Measurements from ENCODE around the gene FPR2.
"Not testable (repeated sequence)": the region's sequence is repeated elsewhere in the genome, so short reads cannot be mapped to it uniquely, and the experiment has no call there.

FPR2 gene

DNA sequence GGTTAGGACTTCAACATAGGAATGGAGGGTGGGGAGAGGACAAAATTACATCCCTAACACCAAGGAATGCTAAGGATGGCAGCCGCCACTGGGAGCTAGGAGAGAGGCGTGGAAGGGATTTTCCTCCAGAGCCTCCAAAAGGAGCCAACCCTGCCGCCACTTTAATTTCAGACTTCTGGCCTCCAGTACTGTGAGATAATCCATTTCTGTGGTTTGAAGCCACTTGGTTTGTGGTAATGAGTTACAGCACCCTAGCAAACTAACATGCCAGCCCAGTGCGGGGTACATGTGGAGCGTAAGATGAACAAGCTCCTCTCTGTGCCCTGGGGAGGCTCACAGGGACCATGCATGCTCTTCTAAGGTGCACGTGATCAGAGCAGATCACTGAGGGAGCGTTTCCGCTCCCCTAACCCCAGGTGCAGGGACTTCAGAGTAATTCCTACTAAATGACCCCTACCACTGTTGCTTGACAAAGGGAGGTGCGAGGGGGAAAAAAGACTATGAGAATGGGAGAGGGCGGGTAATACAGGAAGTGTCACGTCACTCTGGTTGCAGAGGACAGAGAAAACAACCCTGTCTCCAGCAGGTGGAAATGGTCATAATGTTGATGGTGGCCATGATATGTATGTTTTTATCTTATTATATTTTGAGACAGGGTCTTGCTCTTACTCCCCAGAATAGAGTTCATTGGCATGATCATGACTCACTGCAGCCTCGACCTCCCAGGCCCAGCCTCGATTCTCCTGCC lies 21.3 kb upstream of the FPR2 start:
- DNase-seq (ENCODE audit: low spot score): peak; percentile 39

GRCh38 chr19:51740356-51740755 lies 20.6 kb upstream of the FPR2 start:
- DNase-seq (ENCODE audit: low spot score): no peak

DNA sequence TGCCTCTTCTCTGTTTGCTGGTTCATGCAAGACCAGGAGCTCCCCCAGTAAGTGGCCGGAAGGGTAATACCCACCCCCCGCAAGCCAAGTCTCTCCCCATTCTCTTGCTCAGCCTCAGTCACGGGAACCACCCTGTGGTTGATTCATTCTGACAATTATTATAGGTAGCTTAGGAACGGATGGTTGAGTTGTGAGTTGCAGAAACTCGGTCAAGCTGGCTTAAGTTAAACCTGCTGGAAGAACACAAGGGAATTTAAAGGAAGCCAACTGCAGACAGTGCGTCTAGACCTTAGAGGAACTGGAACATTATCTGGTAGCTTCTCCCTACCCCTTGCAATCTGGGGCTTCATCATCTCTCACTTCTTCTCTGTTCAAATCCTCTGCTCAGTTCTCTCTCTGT lies 18.2 kb upstream of the FPR2 start:
- peak; percentile 90 for DNase-seq (ENCODE audit: low spot score)

- peak; percentile 76 for DNase-seq (ENCODE audit: low spot score)
Observed at GRCh38 chr19:51743405-51743804, 17.6 kb upstream of the FPR2 start.

- DNase-seq (ENCODE audit: low spot score): no peak
Observed at GRCh38 chr19:51746731-51747130, 14.2 kb upstream of the FPR2 start.

DNA sequence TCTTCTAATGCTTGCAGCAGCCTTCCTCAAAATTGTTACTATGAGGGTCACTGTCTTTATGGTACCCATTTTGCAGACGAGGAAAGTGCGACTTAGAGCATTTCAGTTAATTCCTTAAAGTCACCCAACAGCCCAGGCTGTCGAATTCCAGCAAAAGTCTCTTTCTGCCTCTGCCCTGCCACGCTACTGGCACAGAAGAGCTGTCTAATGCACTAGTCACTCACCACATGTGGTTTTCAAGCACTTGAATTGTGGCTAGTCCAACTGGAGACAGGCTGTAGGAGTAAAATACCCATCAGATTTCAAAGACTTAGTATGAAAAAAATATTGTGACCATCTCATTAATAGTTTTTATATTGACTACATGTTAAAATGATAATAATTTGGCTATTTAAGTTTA lies 11.0 kb upstream of the FPR2 start:
- DNase-seq (ENCODE audit: low spot score): peak; percentile 44

GRCh38 chr19:51750400-51751094 lies 10.4 kb upstream of the FPR2 start:
- DNase-seq (ENCODE audit: low spot score): no peak

DNA sequence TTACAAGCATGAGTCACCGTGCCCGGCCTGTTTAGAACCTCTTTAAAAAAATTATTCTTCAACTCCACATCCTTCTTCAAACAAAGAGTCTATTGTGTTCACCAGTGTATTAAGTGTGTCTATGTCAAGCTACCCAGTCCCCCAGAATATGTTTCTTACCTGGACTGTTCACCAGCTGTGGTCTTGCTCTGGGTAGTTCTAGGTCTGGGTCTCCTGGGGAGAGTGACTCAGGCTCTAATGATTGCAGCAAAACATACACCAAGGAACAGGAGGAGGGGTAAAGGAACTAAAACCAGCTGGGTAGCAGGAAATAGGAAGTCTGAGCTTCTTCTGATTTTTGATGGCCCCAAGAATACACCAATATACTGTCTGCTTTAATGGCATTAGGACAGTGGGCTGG lies 9.3 kb upstream of the FPR2 start, which contains the start of gene FPR1:
TSS of gene FPR1 (minus strand) at position 224 of the 400 bp plus-strand sequence. CDS start 4,884 bp downstream, outside the sequence.
- DNase-seq (ENCODE audit: low spot score): peak; percentile 92

GRCh38 chr19:51754109-51754508 lies 6.9 kb upstream of the FPR2 start:
- DNase-seq (ENCODE audit: low spot score): no peak

- DNase-seq (ENCODE audit: low spot score): no peak
Observed at GRCh38 chr19:51754770-51755169, 6.2 kb upstream of the FPR2 start.

DNA sequence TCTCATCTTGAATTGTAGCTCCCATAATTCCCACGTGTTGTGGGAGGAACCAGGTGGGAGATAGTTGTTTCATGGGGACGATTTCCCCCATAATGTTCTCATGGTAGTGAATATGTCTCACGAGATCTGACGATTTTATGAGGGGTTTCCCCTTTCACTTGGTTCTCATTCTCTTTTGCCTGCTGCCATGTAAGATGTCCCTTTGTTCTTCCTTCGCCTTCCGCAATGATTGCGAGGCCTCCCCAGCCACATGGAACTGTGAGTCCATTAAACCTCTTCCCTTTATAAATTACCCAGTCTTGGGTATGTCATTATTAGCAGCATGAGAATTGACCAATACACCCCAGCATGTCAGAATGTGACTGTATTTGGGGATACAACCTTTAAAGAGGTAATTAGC lies 5.4 kb upstream of the FPR2 start:
- DNase-seq (ENCODE audit: low spot score): no peak

DNA sequence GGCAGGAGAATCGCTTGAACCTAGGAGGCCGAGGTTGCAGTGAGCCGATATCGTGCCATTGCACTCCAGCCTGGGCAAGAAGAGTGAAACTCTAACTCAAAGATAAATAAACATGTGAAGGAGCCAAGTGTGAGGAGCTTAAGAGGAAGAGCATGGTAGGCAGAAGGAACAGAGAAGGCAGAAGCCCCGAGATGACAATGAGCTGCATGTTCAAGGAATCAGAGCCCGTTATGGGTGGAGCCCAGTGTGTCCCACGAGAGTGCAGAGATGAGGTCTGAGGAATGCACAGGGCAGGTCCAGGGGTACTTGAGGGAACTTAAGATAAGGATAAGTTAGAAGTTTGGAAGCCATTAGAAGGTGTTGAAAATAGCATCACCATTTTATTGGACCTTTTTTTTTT lies 716 bp downstream of the FPR2 start:
- no peak for DNase-seq (ENCODE audit: low spot score)

DNA sequence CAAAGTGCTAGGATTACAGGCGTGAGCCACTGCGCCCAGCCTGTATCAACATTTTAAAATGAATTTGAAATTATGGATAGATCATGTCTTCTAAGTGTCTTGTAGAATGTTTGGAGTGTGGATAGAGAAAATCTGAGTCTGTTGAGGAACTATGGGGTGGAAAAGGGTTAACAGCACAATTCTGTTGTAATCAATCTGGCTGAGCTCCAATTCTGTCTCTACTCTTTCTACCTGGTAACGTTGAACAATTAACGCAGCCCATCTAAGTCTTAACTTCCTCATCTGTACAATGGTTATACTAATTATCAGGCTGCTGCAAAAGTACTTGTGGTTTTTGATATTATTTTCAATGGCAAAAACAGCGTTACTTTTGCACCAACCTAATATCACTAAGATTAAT lies 4.1 kb downstream of the FPR2 start:
- no peak for DNase-seq (ENCODE audit: low spot score)

DNA sequence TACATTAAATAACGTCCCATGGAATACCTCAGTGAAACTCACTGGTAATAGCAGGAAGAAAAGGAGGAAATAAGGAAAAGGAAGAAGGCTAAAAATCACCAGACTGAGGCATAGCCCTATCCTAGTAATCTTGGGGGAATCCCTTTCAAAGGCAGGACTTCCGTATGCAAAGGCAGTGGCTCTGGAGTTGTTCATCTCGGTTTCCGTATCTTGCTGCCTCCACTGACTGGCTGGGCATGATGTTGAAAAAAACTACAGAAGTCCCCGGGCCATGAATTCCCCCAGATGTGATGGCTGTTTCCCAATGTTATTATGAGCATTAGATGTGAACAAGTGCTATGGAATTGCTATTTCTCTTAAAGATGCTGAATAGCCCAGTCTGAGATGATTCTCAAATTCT lies 5.5 kb downstream of the FPR2 start:
- no peak for DNase-seq (ENCODE audit: low spot score)

DNA sequence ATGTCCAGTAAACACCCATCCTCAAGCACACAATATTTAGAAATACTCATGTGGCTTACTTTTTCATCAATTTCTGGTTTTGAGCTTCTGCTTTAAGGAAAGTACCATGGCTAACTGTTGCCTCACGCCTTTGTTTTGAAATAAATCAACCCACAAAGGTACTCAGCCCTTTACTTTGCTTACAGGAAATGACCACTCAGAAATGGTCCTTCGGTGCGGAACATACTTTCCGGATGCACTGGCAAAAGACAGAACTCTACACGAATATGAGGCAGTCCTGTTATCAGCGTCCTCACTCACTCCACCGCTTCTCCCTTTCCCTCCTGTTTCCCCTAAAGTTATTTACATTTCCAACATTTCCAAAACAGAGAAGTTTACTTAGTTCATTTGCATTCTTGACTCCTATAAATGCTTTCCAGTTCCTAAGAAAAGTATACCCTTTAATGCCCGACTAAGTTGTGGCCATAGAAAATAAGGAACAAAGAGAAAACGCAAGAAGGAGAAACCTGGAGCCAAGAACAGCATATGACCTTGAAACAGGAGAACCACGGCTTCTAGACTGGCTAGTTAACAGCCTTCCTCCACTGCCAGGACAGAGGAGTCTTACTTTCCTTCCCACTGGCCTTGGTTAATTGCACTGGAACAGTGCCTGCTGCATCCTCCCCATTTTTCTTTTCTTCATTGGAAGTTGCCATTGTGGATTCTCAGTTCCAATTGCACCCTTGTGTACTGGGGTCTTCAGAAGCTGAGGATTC lies 10.6 kb downstream of the FPR2 start:
- DNase-seq (ENCODE audit: low spot score): no peak

DNA sequence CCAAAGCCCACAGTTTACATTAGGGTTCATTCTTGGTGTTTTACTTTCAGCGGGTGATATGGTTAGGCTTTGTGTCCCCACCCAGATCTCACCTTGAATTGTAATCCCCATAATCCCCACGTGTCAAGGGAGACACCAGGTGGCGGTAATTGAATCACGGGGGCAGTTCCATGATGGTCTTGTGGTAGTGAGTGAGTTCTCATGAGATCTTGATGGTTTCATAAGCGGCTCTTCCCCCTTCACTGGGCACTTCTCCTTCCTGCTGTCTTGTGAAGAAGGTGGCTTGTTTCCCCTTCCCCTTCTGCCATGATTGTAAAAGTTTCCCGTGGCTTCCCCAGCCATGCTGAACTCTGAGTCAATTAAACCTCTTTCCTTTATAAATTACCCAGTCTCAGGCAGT lies 12.0 kb downstream of the FPR2 start:
- no peak for DNase-seq (ENCODE audit: low spot score)

DNA sequence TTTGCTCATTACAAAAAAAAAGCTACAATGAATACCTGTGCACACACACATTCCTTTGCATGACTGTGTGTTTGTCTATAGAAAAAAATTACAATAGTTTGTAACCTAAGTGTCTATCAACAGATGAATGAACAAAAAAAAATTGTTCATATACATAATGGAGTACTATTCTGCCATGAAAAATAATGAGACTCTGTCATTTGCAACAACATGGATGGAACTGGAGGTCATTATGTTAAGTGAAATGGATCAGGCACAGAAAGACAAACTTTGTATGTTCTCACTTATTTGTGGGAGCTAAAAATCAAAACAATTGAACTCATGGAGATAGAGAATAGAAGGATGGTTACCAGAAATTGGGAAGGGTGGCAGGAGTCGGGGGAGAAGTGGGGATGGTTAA lies 15.6 kb downstream of the FPR2 start:
- DNase-seq (ENCODE audit: low spot score): not testable (repeated sequence)

- peak; percentile 81 for DNase-seq (ENCODE audit: low spot score)
Observed at GRCh38 chr19:51777570-51778462, 16.8 kb downstream of the FPR2 start.

GRCh38 chr19:51779181-51779580 lies 18.2 kb downstream of the FPR2 start:
- no peak for DNase-seq (ENCODE audit: low spot score)

- DNase-seq (ENCODE audit: low spot score): no peak
Observed at GRCh38 chr19:51779703-51780102, 18.7 kb downstream of the FPR2 start.

GRCh38 chr19:51780270-51780669 lies 19.3 kb downstream of the FPR2 start:
- no peak for DNase-seq (ENCODE audit: low spot score)

DNA sequence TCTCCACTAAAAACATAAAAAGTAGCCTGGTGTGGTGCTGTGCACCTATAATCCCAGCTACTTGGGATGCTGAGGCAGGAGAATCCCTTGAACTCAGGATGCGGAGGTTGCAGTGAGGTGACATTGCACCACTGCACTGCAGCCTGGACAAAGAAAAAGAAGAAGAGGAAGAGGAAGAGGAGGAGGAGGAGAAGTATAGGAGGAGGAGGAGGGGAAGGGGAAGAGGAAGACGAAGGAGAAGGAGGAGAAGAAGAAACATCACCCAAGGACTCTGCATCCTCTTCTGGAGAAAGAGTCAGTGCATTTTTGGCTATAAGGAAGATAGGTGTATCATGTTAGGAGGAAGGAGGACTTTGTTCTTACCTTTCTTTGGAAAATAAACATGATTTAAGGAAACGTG lies 21.0 kb downstream of the FPR2 start:
- DNase-seq (ENCODE audit: low spot score): no peak
